AG10803 (cell line): Measurements from ENCODE around the gene HECA.
"Not testable (repeated sequence)": the region's sequence is repeated elsewhere in the genome, so short reads cannot be mapped to it uniquely, and the experiment has no call there.

Experiments
- DNase-seq: peaks from one replicate; pipeline ENCODE4 v3.0.0; 2010; ENCODE audit warnings: low read depth
- H3K4me3 ChIP-seq: 2 replicates; pipeline ENCODE4 v1.5.1; 2011; ENCODE audit warnings: mild to moderate bottlenecking, low read length, control low read depth
- TF ChIP-seq, protein P1 (sequence below): conservative IDR thresholded peaks from 2 replicates; pipeline ENCODE4 v1.5.1; 2011; ENCODE audit warnings: mild to moderate bottlenecking, low read length, control low read depth, inconsistent platforms

The HECA gene

GRCh38 chr6:139112146-139112545 is 22.7 kb upstream of the HECA start:
- H3K4me3 ChIP-seq, result no peak overlapping the region
- DNase-seq, result no peak
- TF ChIP-seq, protein P1, sequence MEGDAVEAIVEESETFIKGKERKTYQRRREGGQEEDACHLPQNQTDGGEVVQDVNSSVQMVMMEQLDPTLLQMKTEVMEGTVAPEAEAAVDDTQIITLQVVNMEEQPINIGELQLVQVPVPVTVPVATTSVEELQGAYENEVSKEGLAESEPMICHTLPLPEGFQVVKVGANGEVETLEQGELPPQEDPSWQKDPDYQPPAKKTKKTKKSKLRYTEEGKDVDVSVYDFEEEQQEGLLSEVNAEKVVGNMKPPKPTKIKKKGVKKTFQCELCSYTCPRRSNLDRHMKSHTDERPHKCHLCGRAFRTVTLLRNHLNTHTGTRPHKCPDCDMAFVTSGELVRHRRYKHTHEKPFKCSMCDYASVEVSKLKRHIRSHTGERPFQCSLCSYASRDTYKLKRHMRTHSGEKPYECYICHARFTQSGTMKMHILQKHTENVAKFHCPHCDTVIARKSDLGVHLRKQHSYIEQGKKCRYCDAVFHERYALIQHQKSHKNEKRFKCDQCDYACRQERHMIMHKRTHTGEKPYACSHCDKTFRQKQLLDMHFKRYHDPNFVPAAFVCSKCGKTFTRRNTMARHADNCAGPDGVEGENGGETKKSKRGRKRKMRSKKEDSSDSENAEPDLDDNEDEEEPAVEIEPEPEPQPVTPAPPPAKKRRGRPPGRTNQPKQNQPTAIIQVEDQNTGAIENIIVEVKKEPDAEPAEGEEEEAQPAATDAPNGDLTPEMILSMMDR, result no peak

DNA sequence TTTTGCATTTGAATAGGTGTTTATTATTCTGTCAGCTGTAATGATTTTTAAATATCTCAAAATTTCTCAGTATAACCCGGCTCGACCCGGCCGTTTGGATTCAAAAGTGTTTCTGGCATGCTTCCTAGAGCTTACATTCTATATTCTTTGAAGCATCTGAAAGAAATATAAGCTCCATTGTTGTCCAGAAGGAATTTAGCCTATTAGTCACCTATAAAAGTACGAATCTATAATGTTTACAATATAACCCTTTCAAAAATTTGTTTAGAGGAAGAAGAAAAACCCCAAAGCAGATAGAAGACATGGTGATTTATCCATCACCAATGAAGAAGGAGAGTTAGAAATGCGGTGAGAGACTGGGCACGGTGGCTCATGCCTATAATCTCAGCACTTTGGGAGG is 22.3 kb upstream of the HECA start:
- TF ChIP-seq, protein P1, result no peak

DNA sequence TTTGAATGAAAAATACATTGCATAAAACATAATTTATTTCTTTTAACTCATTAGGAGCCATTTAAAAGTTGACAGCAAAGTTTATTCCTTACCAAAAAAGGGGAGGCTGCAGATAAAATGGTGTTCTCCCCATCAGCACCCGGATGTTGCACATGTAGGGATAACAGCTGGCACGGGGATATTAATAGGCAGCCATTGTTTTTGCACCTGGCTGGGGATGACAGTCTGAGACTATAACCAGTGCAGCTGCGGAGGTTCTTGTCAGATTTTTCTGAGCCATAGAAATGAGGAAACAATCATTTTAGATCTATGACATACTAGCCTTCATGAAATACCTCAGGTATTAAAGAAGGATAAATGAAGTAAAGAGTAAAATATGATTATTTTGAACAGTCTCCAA is 20.1 kb upstream of the HECA start:
- H3K4me3 ChIP-seq, result no peak overlapping the region
- TF ChIP-seq, protein P1, result no peak
- no peak for DNase-seq

More for the DNA sequence above, 22.3 kb upstream of the HECA start:
- no peak for DNase-seq
- no peak overlapping the region for H3K4me3 ChIP-seq

GRCh38 chr6:139115989-139116758 is 18.7 kb upstream of the HECA start:
- TF ChIP-seq, protein P1, result no peak
- no peak overlapping the region for H3K4me3 ChIP-seq

DNA sequence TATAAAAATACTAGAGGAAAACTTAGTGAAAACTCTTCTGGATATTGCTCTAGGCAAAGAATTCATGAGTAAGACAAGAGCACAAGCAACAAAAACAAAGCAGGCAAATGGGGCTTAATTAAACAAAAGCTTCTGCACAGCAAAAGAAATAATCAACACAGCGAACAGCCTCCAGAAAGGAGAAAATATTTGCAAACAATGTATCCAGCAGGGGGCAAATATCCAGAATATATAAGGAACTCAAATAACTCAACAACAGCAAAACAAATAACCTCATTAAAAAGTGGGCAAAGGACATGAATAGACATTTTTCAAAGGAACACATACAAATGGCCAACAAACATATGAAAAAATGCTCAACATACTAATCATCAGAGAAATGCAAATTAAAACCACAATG is 17.1 kb upstream of the HECA start:
- H3K4me3 ChIP-seq, result no peak overlapping the region
- TF ChIP-seq, protein P1, result peak; percentile 20; the same call in 1 of the 2 replicates
- no peak for DNase-seq

More at GRCh38 chr6:139115989-139116758, 18.7 kb upstream of the HECA start:
- no peak for DNase-seq

DNA sequence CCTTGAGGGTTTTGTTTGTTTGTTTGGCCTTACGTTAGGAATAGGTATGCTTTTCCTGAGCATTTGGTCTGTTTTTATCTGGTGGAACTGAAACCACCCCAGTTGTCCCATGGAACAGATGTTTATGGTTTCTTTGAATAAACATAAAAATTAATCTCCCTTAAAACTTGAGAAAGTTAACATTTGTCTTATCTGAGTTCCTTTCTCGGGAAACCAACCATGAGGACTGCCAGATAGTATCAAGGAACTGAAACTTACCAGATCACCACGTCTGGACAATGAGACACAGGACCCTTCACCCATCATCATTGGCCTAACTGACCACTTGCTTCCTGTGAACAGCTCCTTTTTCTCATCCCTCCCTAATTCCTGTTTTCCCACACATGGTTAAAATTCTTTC is 15.3 kb upstream of the HECA start:
- H3K4me3 ChIP-seq, result no peak overlapping the region
- no peak for DNase-seq
- TF ChIP-seq, protein P1, result no peak

DNA sequence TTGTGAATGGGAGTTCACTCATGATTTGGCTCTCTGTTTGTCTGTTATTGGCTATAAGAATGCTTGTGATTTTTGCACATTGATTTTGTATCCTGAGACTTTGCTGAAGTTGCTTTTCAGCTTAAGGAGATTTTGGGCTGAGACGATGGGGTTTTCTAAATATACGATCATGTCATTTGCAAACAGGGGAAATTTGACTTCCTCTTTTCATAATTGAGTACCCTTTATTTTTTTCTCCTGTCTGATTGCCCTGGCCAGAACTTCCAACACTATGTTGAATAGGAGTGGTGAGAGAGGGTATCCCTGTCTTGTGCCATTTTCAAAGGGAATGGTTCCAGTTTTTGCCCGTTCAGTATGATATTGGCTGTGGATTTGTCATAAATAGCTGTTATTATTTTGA is 12.1 kb upstream of the HECA start:
- H3K4me3 ChIP-seq, DNase-seq: not testable (repeated sequence)
